ENCODE results near the gene BRIX1.
"Not testable (repeated sequence)": the region's sequence is repeated elsewhere in the genome, so short reads cannot be mapped to it uniquely, and the experiment has no call there.

BRIX1 gene

GRCh38 chr5:34895641-34896419 lies 19.7 kb upstream of the BRIX1 start:
- DNase-seq = peak; percentile 71 to 78
- TF ChIP-seq GATA1 (IDR thresholded peaks at IDR 0.05; ENCODE audit: low read depth, low read length) (no peak), POLR2A (IDR thresholded peaks at IDR 0.05; ENCODE audit: low read length) (no peak)

- TF ChIP-seq POLR2A (IDR thresholded peaks at IDR 0.05; ENCODE audit: low read length) = no peak
- no peak for TF ChIP-seq GATA1 (IDR thresholded peaks at IDR 0.05; ENCODE audit: low read depth, low read length)
- no peak for DNase-seq
These were observed 17.9 kb upstream of the BRIX1 start for GRCh38 chr5:34897646-34898045.

GRCh38 chr5:34898258-34898895 lies 17.1 kb upstream of the BRIX1 start:
- peak; percentile 70 to 82 for DNase-seq

GRCh38 chr5:34899066-34899465 lies 16.4 kb upstream of the BRIX1 start:
- no peak for DNase-seq
- TF ChIP-seq POLR2A (IDR thresholded peaks at IDR 0.05; ENCODE audit: low read length) (no peak), GATA1 (IDR thresholded peaks at IDR 0.05; ENCODE audit: low read depth, low read length) (no peak)

More at GRCh38 chr5:34898258-34898895, 17.1 kb upstream of the BRIX1 start:
- TF ChIP-seq POLR2A (IDR thresholded peaks at IDR 0.05; ENCODE audit: low read length) (no peak), GATA1 (IDR thresholded peaks at IDR 0.05; ENCODE audit: low read depth, low read length) (no peak)

GRCh38 chr5:34900652-34901051 lies 14.9 kb upstream of the BRIX1 start:
- TF ChIP-seq POLR2A (IDR thresholded peaks at IDR 0.05; ENCODE audit: low read length) = no peak
- TF ChIP-seq GATA1 (IDR thresholded peaks at IDR 0.05; ENCODE audit: low read depth, low read length) = no peak
- no peak for DNase-seq

- DNase-seq = peak in 1 of 2 experiments; percentile 13
- TF ChIP-seq GATA1 (IDR thresholded peaks at IDR 0.05; ENCODE audit: low read depth, low read length) = no peak
- no peak for TF ChIP-seq POLR2A (IDR thresholded peaks at IDR 0.05; ENCODE audit: low read length)
These were observed 12.3 kb upstream of the BRIX1 start for GRCh38 chr5:34903260-34903659.

- TF ChIP-seq POLR2A (IDR thresholded peaks at IDR 0.05; ENCODE audit: low read length) (no peak), GATA1 (IDR thresholded peaks at IDR 0.05; ENCODE audit: low read depth, low read length) (no peak)
- DNase-seq = peak in 1 of 2 experiments; percentile 22
These were observed 9.9 kb upstream of the BRIX1 start for GRCh38 chr5:34905564-34905963.

GRCh38 chr5:34913072-34913471 lies 2.4 kb upstream of the BRIX1 start:
- no peak for DNase-seq

GRCh38 chr5:34914671-34915138 lies 806 bp upstream of the BRIX1 start:
- peak; percentile 67 to 70 for DNase-seq
- no peak for TF ChIP-seq GATA1 (IDR thresholded peaks at IDR 0.05; ENCODE audit: low read depth, low read length)
- no peak for TF ChIP-seq POLR2A (IDR thresholded peaks at IDR 0.05; ENCODE audit: low read length)

More at GRCh38 chr5:34913072-34913471, 2.4 kb upstream of the BRIX1 start:
- no peak for TF ChIP-seq GATA1 (IDR thresholded peaks at IDR 0.05; ENCODE audit: low read depth, low read length)
- TF ChIP-seq POLR2A (IDR thresholded peaks at IDR 0.05; ENCODE audit: low read length) = no peak

- peak in 1 of 2 experiments; percentile 62 for DNase-seq
- TF ChIP-seq GATA1 (IDR thresholded peaks at IDR 0.05; ENCODE audit: low read depth, low read length) = no peak
- no peak for TF ChIP-seq POLR2A (IDR thresholded peaks at IDR 0.05; ENCODE audit: low read length)
These were observed 313 bp downstream of the BRIX1 start for GRCh38 chr5:34915856-34916192.

GRCh38 chr5:34916518-34916917 lies 1.0 kb downstream of the BRIX1 start:
- TF ChIP-seq GATA1 (IDR thresholded peaks at IDR 0.05; ENCODE audit: low read depth, low read length) (no peak), POLR2A (IDR thresholded peaks at IDR 0.05; ENCODE audit: low read length) (no peak)
- DNase-seq = peak; percentile 60 to 64

- peak in 1 of 2 experiments; percentile 3 for DNase-seq
- no peak for TF ChIP-seq POLR2A (IDR thresholded peaks at IDR 0.05; ENCODE audit: low read length)
- no peak for TF ChIP-seq GATA1 (IDR thresholded peaks at IDR 0.05; ENCODE audit: low read depth, low read length)
These were observed 2.5 kb downstream of the BRIX1 start for GRCh38 chr5:34918025-34918424.

- TF ChIP-seq POLR2A (IDR thresholded peaks at IDR 0.05; ENCODE audit: low read length) (no peak), GATA1 (IDR thresholded peaks at IDR 0.05; ENCODE audit: low read depth, low read length) (no peak)
- DNase-seq = peak; percentile 25 to 41
These were observed 3.6 kb downstream of the BRIX1 start for GRCh38 chr5:34919077-34919476.

- DNase-seq = not testable (repeated sequence)
These were observed 7.7 kb downstream of the BRIX1 start for GRCh38 chr5:34923256-34923655.

All from erythroblast (primary cell).